Neuronal stem cell (in vitro differentiated cells): ENCODE results near the gene ARMC7.

Source experiments
- DNase-seq: peaks from one replicate; pipeline ENCODE4 v3.0.0-alpha.2; 2013; ENCODE audit warnings: low spot score
- H2AFZ ChIP-seq: one replicate; pipeline ENCODE4 v1.6.1; 2013; ENCODE audit warnings: mild to moderate bottlenecking, low read length, inconsistent platforms
- H2AK5ac ChIP-seq: 2 replicates; pipeline ENCODE4 v1.6.1; 2013; ENCODE audit warnings: low read depth, mild to moderate bottlenecking, inconsistent platforms, low read length, moderate library complexity, mixed read lengths
- H2BK120ac ChIP-seq: 2 replicates; pipeline ENCODE4 v1.6.1; 2013; ENCODE audit warnings: low read depth, mild to moderate bottlenecking, inconsistent platforms, low read length, moderate library complexity, mixed read lengths
- H2BK12ac ChIP-seq: one replicate; pipeline ENCODE4 v1.6.1; 2013; ENCODE audit warnings: low read length, inconsistent platforms
- H2BK15ac ChIP-seq: 2 replicates; pipeline ENCODE4 v1.6.1; 2013; ENCODE audit warnings: mild to moderate bottlenecking, low read length, inconsistent platforms, mixed read lengths
- H2BK5ac ChIP-seq: one replicate; pipeline ENCODE4 v1.6.1; 2013; ENCODE audit warnings: inconsistent platforms, mild to moderate bottlenecking, low read length, moderate library complexity
- H3K14ac ChIP-seq: one replicate; pipeline ENCODE4 v1.6.1; 2013; ENCODE audit warnings: low read length, inconsistent platforms
- H3K18ac ChIP-seq: 2 replicates; pipeline ENCODE4 v1.6.1; 2013; ENCODE audit warnings: low read length, inconsistent platforms
- H3K23ac ChIP-seq: 2 replicates; pipeline ENCODE4 v1.6.1; 2013; ENCODE audit warnings: low read depth, mild to moderate bottlenecking, mixed read lengths, low read length, inconsistent platforms; ENCODE audit not compliant: poor library complexity
- H3K27ac ChIP-seq: replicated peaks from 3 replicates; pipeline ENCODE4 v1.5.1; 2013; ENCODE audit warnings: low read length, inconsistent platforms
- H3K27me3 ChIP-seq, 3 experiments: 2 replicates each; pipeline ENCODE4 v1.6.1; 2013; ENCODE audit warnings: low read length in 3 of 3, mild to moderate bottlenecking in 2 of 3, inconsistent platforms in 1 of 3, low read depth in 1 of 3, mixed read lengths in 1 of 3, moderate library complexity in 1 of 3; ENCODE audit not compliant: control insufficient read depth in 3 of 3, insufficient read depth in 3 of 3
- H3K36me3 ChIP-seq, 2 donors: replicated peaks in 1 of 2; 2 replicates each; pipeline ENCODE4 v1.6.1; 2013; ENCODE audit warnings: low read length in 2 of 2; ENCODE audit not compliant: control insufficient read depth in 2 of 2, insufficient read depth in 2 of 2
- H3K4ac ChIP-seq: 2 replicates; pipeline ENCODE4 v1.6.1; 2013; ENCODE audit warnings: inconsistent platforms, mild to moderate bottlenecking, low read length, moderate library complexity
- H3K4me1 ChIP-seq, 2 donors: 1 replicate in 1 of 2; 2 replicates in 1 of 2; pipeline ENCODE4 v1.6.1; 2013; ENCODE audit warnings: low read length in 2 of 2, low read depth in 1 of 2; ENCODE audit not compliant: control insufficient read depth in 2 of 2, insufficient read depth in 1 of 2
- H3K4me2 ChIP-seq: one replicate; pipeline ENCODE4 v1.6.1; 2013; ENCODE audit warnings: mild to moderate bottlenecking, low read length, inconsistent platforms; ENCODE audit not compliant: insufficient read depth, poor library complexity, severe bottlenecking
- H3K4me3 ChIP-seq, 2 donors: 2 replicates each; pipeline ENCODE4 v1.5.1; 2013; ENCODE audit warnings: low read length in 2 of 2, mild to moderate bottlenecking in 2 of 2, inconsistent platforms in 1 of 2, moderate library complexity in 1 of 2
- H3K79me1 ChIP-seq: one replicate; pipeline ENCODE4 v1.6.1; 2013; ENCODE audit warnings: low read depth, mild to moderate bottlenecking, inconsistent platforms, low read length, moderate library complexity
- H3K9ac ChIP-seq: one replicate; pipeline ENCODE4 v1.6.1; 2013; ENCODE audit warnings: mild to moderate bottlenecking, low read depth, low read length, inconsistent platforms; ENCODE audit not compliant: poor library complexity
- H3K9me3 ChIP-seq, 2 donors: replicated peaks in 1 of 2; 2 replicates each; pipeline versions ENCODE3 to v1.6.1; 2013; ENCODE audit warnings: low read length in 2 of 2, mild to moderate bottlenecking in 2 of 2, inconsistent platforms in 1 of 2, low read depth in 1 of 2, mixed read lengths in 1 of 2, moderate library complexity in 1 of 2; ENCODE audit not compliant: control insufficient read depth in 2 of 2, insufficient read depth in 1 of 2
- H4K8ac ChIP-seq: one replicate; pipeline ENCODE4 v1.6.1; 2013; ENCODE audit warnings: low read depth, mild to moderate bottlenecking, inconsistent platforms, low read length, moderate library complexity
- H4K91ac ChIP-seq: one replicate; pipeline ENCODE4 v1.6.1; 2013; ENCODE audit warnings: low read length, low read depth, mild to moderate bottlenecking, inconsistent platforms; ENCODE audit not compliant: poor library complexity
- WGBS, 2 donors: extraction: QIAGEN DNeasy Blood & Tissue Kit; methylation state at CpG; one replicate each; pipeline ENCODE4 v1.1.7; 2013; ENCODE audit warnings: missing lambda C conversion rate in 2 of 2, mixed read lengths in 1 of 2; ENCODE audit not compliant: insufficient read length in 2 of 2, insufficient replicate concordance in 1 of 2; ENCODE audit errors: extremely low coverage in 2 of 2; 5-methylcytosine and 5-hydroxymethylcytosine counted together

Gene ARMC7

DNA sequence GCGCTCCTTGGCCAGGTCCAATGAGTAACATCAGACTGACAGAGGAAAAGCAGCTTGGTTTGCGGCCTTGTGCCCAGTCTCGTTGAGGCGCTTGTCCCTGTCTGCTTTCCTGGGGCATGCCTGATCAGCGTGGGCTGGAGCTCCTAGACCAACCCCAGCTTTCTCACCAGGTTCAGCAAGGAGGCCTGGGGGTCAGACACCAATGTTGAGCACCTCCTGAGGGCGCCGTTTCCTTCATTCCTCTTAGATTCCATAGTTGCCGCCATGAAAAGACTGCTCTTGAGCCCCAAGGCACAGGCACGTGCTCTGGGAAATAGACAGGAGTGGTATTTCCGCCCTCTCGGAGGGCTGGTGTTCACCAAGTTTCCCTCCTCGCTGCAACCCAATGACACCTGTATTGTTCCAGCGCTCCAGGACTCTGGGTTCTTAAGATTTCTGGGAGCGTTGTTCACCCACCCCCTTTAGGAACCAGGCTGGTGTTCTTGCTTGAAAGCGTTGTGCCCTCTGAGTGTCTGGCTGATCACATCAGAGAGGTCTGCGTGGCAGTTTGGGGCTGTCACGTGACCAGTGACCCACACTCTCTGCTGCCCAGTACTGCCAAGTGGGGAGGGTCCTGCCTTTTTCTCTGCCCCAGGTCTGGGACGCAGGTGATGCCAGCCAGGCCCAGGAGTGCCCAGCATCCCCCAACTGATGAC is 44.8 kb upstream of the ARMC7 start:
- Histone ChIP-seq H3K23ac (peak overlapping the region; percentile 9), H2BK12ac (no peak overlapping the region), H2BK5ac (no peak overlapping the region), H2BK120ac (no peak overlapping the region), H2AFZ (no peak overlapping the region), H3K36me3 (peaks cover 37 to 56% of the 10 kb centered on the region in 2 donors), H3K79me1 (no peaks in the 10 kb centered on the region), H4K91ac (no peak overlapping the region), H3K9me3 (no peaks in the 10 kb centered on the region), H3K4me3 (no peak overlapping the region), H3K4me1 (no peaks in the 10 kb centered on the region), H3K9ac (no peak overlapping the region), H3K4ac (no peak overlapping the region), H3K27ac (no peak overlapping the region), H4K8ac (no peak overlapping the region), H3K27me3 (no peaks in the 10 kb centered on the region), H2AK5ac (no peak overlapping the region), H2BK15ac (no peak overlapping the region), H3K14ac (no peak overlapping the region), H3K18ac (no peak overlapping the region), H3K4me2 (no peak overlapping the region)
- WGBS, 2 donors: no CpG with 5 or more reads among the region's 18 CpGs
- no peak for DNase-seq

DNA sequence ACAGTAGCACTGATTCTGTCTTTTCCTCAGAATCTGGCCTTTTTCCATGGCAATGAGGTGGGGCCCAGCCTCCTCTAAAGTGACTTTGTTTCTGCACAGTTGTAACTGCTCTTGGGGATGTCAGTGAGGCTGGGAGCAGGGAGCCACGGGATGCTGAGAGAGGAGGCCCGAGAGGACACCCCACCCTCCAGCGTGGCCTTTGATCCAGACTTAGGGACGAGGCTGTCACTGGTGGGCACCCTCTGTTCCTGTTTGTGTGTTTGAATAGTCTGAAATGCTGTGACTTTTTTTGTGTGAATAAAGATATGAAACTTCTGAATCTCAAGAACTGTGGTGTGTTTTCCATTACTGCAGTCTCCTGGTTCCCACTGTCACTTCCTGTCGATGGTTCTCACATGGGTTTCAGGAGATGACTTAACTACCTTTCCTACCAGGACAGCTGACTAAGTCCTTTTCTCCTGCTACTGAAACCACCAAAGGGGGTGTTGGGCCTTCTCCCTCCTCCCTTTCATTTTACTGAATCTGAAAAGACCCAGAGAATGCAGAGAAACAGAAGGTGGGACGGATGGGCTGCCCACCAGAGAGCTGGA is 44.1 kb upstream of the ARMC7 start:
- H3K4ac ChIP-seq: no peak overlapping the region
- no peaks in the 10 kb centered on the region for H3K4me1 ChIP-seq
- no peak overlapping the region for H2AFZ ChIP-seq
- H3K18ac ChIP-seq: no peak overlapping the region
- no peak overlapping the region for H4K8ac ChIP-seq
- H3K79me1 ChIP-seq: no peaks in the 10 kb centered on the region
- no peak overlapping the region for H3K9ac ChIP-seq
- H2BK15ac ChIP-seq: no peak overlapping the region
- H2BK120ac ChIP-seq: no peak overlapping the region
- no peak overlapping the region for H3K4me3 ChIP-seq
- H2BK5ac ChIP-seq: no peak overlapping the region
- H3K36me3 ChIP-seq: peaks cover 36 to 50% of the 10 kb centered on the region in 2 donors
- no CpG with 5 or more reads among the region's 6 CpGs for WGBS, 2 donors
- H3K4me2 ChIP-seq: no peak overlapping the region
- DNase-seq: no peak
- no peak overlapping the region for H2AK5ac ChIP-seq
- H4K91ac ChIP-seq: no peak overlapping the region
- H3K14ac ChIP-seq: no peak overlapping the region
- peak overlapping the region; percentile 9 for H3K23ac ChIP-seq
- H3K27me3 ChIP-seq: no peaks in the 10 kb centered on the region
- no peaks in the 10 kb centered on the region for H3K9me3 ChIP-seq
- H2BK12ac ChIP-seq: no peak overlapping the region
- no peak overlapping the region for H3K27ac ChIP-seq

DNA sequence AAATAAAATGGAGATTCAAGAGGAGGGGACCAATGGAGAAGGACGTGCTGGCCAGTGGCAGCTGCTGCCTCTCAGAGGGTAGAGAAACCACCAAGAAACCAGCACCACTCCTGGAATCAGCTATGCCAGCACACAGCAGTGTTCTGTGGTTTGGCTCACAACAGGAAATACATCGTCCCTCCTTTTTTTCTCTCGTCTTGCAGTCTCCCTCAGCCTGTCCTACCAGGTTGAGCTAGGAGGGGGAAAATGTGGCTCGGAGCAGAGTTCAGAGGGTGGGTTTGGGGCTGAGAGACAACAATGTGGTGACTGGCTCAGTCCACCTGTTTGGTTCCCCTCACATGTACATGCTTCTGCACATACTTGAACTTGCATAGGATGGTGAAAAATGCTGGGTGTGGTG is 41.9 kb upstream of the ARMC7 start:
- H2AFZ ChIP-seq: no peak overlapping the region
- H2BK120ac ChIP-seq: no peak overlapping the region
- no peak overlapping the region for H3K14ac ChIP-seq
- H3K4ac ChIP-seq: no peak overlapping the region
- H4K91ac ChIP-seq: no peak overlapping the region
- no peak for DNase-seq
- peaks cover 21 to 28% of the 10 kb centered on the region in 2 donors for H3K36me3 ChIP-seq
- H3K27me3 ChIP-seq: no peaks in the 10 kb centered on the region
- no peak overlapping the region for H3K4me2 ChIP-seq
- no peak overlapping the region for H3K9ac ChIP-seq
- H2BK12ac ChIP-seq: no peak overlapping the region
- no peaks in the 10 kb centered on the region for H3K4me1 ChIP-seq
- no peak overlapping the region for H3K23ac ChIP-seq
- no peak overlapping the region for H3K4me3 ChIP-seq
- no peak overlapping the region for H4K8ac ChIP-seq
- no peak overlapping the region for H3K27ac ChIP-seq
- no peak overlapping the region for H2BK5ac ChIP-seq
- no peak overlapping the region for H3K18ac ChIP-seq
- H3K9me3 ChIP-seq: no peaks in the 10 kb centered on the region
- no CpG with 5 or more reads among the region's 4 CpGs for WGBS, 2 donors
- no peak overlapping the region for H2AK5ac ChIP-seq
- H3K79me1 ChIP-seq: no peaks in the 10 kb centered on the region
- no peak overlapping the region for H2BK15ac ChIP-seq

DNA sequence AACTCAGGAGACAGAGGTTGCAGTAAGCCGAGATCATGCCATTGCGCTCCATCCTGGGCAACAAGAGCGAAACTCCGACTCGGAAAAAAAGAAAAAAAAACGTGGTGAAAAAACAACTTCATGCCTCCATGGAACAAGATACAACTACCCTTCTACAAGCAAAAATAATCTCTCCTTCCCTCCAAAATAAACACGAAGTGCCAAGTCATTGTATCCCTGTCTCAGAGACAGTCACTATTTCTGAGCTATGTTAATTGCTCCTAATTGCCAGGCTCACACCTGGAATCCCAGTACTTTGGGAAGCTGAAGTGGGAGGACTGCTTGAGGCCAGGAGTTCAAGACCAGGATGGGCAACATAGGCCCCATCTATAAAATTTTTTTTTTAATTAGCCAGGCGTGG is 41.0 kb upstream of the ARMC7 start:
- H3K36me3 ChIP-seq: peaks cover 12 to 19% of the 10 kb centered on the region in 2 donors
- no peak overlapping the region for H3K18ac ChIP-seq
- no peak overlapping the region for H2BK5ac ChIP-seq
- no peak overlapping the region for H3K4me3 ChIP-seq
- no peak overlapping the region for H3K14ac ChIP-seq
- no peak overlapping the region for H2BK12ac ChIP-seq
- no peak overlapping the region for H3K4me2 ChIP-seq
- H2AFZ ChIP-seq: no peak overlapping the region
- WGBS, 2 donors: no CpG with 5 or more reads among the region's 8 CpGs
- no peak overlapping the region for H2AK5ac ChIP-seq
- H3K27me3 ChIP-seq: no peaks in the 10 kb centered on the region
- H3K9me3 ChIP-seq: no peaks in the 10 kb centered on the region
- H2BK120ac ChIP-seq: no peak overlapping the region
- H2BK15ac ChIP-seq: no peak overlapping the region
- H3K4ac ChIP-seq: no peak overlapping the region
- H4K8ac ChIP-seq: no peak overlapping the region
- H3K79me1 ChIP-seq: no peaks in the 10 kb centered on the region
- H4K91ac ChIP-seq: no peak overlapping the region
- H3K27ac ChIP-seq: no peak overlapping the region
- H3K4me1 ChIP-seq: no peaks in the 10 kb centered on the region
- H3K23ac ChIP-seq: no peak overlapping the region
- DNase-seq: no peak
- H3K9ac ChIP-seq: no peak overlapping the region
